Mucosa of rectum (tissue), 2 donors: Measurements from ENCODE around the gene FOSL1.

Experiments used
- H3K27ac ChIP-seq, 2 donors: one replicate each; pipeline ENCODE4 v1.7.0; 2013; ENCODE audit warnings: inconsistent platforms in 2 of 2, low read depth in 2 of 2, low read length in 2 of 2
- H3K27me3 ChIP-seq, 2 donors: one replicate each; pipeline ENCODE4 v1.7.0; 2013; ENCODE audit warnings: low read length in 2 of 2; ENCODE audit not compliant: control insufficient read depth in 2 of 2, insufficient read depth in 2 of 2
- H3K36me3 ChIP-seq, 2 donors: one replicate each; pipeline ENCODE4 v1.7.0; 2013; ENCODE audit warnings: low read length in 2 of 2; ENCODE audit not compliant: control insufficient read depth in 2 of 2, insufficient read depth in 2 of 2
- H3K4me1 ChIP-seq, 2 donors: one replicate each; pipeline ENCODE4 v1.7.0; 2013; ENCODE audit warnings: low read length in 2 of 2, mild to moderate bottlenecking in 1 of 2; ENCODE audit not compliant: control insufficient read depth in 2 of 2, insufficient read depth in 2 of 2
- H3K4me3 ChIP-seq, 2 donors: one replicate each; pipeline ENCODE4 v1.7.0; 2013; ENCODE audit warnings: low read length in 2 of 2
- H3K9ac ChIP-seq, 2 donors: one replicate each; pipeline ENCODE4 v1.7.0; 2013; ENCODE audit warnings: low read length in 2 of 2, low read depth in 1 of 2, mild to moderate bottlenecking in 1 of 2
- H3K9me3 ChIP-seq, 2 donors: one replicate each; pipeline ENCODE4 v1.7.0; 2013; ENCODE audit warnings: low read length in 2 of 2; ENCODE audit not compliant: control insufficient read depth in 2 of 2
- donor health status: healthy.
- donor health status: Normal muscosa, but diverticular disease.

FOSL1 gene

GRCh38 chr11:65937766-65938165 lies 37.6 kb upstream of the FOSL1 start:
- no peaks in the 10 kb centered on the region for H3K9me3 ChIP-seq
- no peaks in the 10 kb centered on the region for H3K36me3 ChIP-seq
- H3K9ac ChIP-seq = no peak overlapping the region
- H3K4me3 ChIP-seq = no peak overlapping the region
- peaks cover 3% of the 10 kb centered on the region in 2 donors for H3K27me3 ChIP-seq
- no peak overlapping the region for H3K27ac ChIP-seq
- no peaks in the 10 kb centered on the region for H3K4me1 ChIP-seq

- Histone ChIP-seq H3K9ac (no peak overlapping the region), H3K27ac (no peak overlapping the region), H3K9me3 (no peaks in the 10 kb centered on the region), H3K4me3 (no peak overlapping the region), H3K4me1 (no peaks in the 10 kb centered on the region), H3K36me3 (no peaks in the 10 kb centered on the region), H3K27me3 (no peaks in the 10 kb centered on the region)
Observed at GRCh38 chr11:65934014-65934413, 33.8 kb upstream of the FOSL1 start.

- H3K36me3 ChIP-seq = no peaks in the 10 kb centered on the region
- H3K9me3 ChIP-seq = no peaks in the 10 kb centered on the region
- no peak overlapping the region for H3K27ac ChIP-seq
- no peak overlapping the region for H3K9ac ChIP-seq
- no peak overlapping the region for H3K4me3 ChIP-seq
- no peaks in the 10 kb centered on the region for H3K27me3 ChIP-seq
- peaks cover 0 to 7% of the 10 kb centered on the region in 2 donors for H3K4me1 ChIP-seq
Observed at GRCh38 chr11:65932558-65932919, 32.4 kb upstream of the FOSL1 start.

- no peaks in the 10 kb centered on the region for H3K36me3 ChIP-seq
- H3K9me3 ChIP-seq = no peaks in the 10 kb centered on the region
- no peak overlapping the region for H3K27ac ChIP-seq
- no peaks in the 10 kb centered on the region for H3K27me3 ChIP-seq
- peaks cover 0 to 9% of the 10 kb centered on the region in 2 donors for H3K4me1 ChIP-seq
- H3K9ac ChIP-seq = no peak overlapping the region
- H3K4me3 ChIP-seq = no peak overlapping the region
Observed at GRCh38 chr11:65931773-65932557, 31.8 kb upstream of the FOSL1 start.

GRCh38 chr11:65928667-65929066 lies 28.5 kb upstream of the FOSL1 start:
- Histone ChIP-seq H3K27me3 (no peaks in the 10 kb centered on the region), H3K36me3 (no peaks in the 10 kb centered on the region), H3K9me3 (no peaks in the 10 kb centered on the region), H3K9ac (no peak overlapping the region), H3K4me3 (no peak overlapping the region), H3K4me1 (peaks cover 0 to 9% of the 10 kb centered on the region in 2 donors), H3K27ac (peak overlapping the region in 1 of 2 donors; percentile 6)

- Histone ChIP-seq H3K27ac (peak overlapping the region in 1 of 2 donors; percentile 87), H3K9ac (peak overlapping the region in 1 of 2 donors; percentile 38), H3K27me3 (no peaks in the 10 kb centered on the region)
Observed at GRCh38 chr11:65927904-65928397, 27.8 kb upstream of the FOSL1 start.

GRCh38 chr11:65925397-65925796 lies 25.2 kb upstream of the FOSL1 start:
- H3K27ac ChIP-seq = no peak overlapping the region
- H3K27me3 ChIP-seq = no peaks in the 10 kb centered on the region
- H3K4me3 ChIP-seq = no peak overlapping the region
- H3K36me3 ChIP-seq = peaks cover 8 to 10% of the 10 kb centered on the region in 2 donors
- H3K9ac ChIP-seq = no peak overlapping the region
- H3K9me3 ChIP-seq = no peaks in the 10 kb centered on the region
- H3K4me1 ChIP-seq = peaks cover 6 to 14% of the 10 kb centered on the region in 2 donors

More at GRCh38 chr11:65927904-65928397, 27.8 kb upstream of the FOSL1 start:
- H3K4me1 ChIP-seq = peaks cover 0 to 9% of the 10 kb centered on the region in 2 donors
- no peaks in the 10 kb centered on the region for H3K9me3 ChIP-seq
- H3K36me3 ChIP-seq = no peaks in the 10 kb centered on the region
- H3K4me3 ChIP-seq = peak overlapping the region; percentile 15 to 48

- Histone ChIP-seq H3K27ac (no peak overlapping the region), H3K4me1 (peaks cover 20% of the 10 kb centered on the region in 2 donors), H3K27me3 (no peaks in the 10 kb centered on the region), H3K9ac (no peak overlapping the region), H3K9me3 (no peaks in the 10 kb centered on the region), H3K4me3 (no peak overlapping the region), H3K36me3 (peaks cover 8 to 10% of the 10 kb centered on the region in 2 donors)
Observed at GRCh38 chr11:65922565-65922964, 22.4 kb upstream of the FOSL1 start.

GRCh38 chr11:65921876-65922275 lies 21.7 kb upstream of the FOSL1 start:
- Histone ChIP-seq H3K27ac (no peak overlapping the region), H3K4me1 (peaks cover 25 to 27% of the 10 kb centered on the region in 2 donors), H3K27me3 (no peaks in the 10 kb centered on the region), H3K36me3 (peaks cover 8 to 10% of the 10 kb centered on the region in 2 donors), H3K4me3 (no peak overlapping the region), H3K9me3 (no peaks in the 10 kb centered on the region), H3K9ac (no peak overlapping the region)

- Histone ChIP-seq H3K27ac (no peak overlapping the region), H3K27me3 (no peaks in the 10 kb centered on the region), H3K36me3 (peaks cover 8 to 10% of the 10 kb centered on the region in 2 donors), H3K4me1 (peaks cover 27 to 28% of the 10 kb centered on the region in 2 donors), H3K9ac (peak overlapping the region in 1 of 2 donors; percentile 24), H3K4me3 (no peak overlapping the region), H3K9me3 (no peaks in the 10 kb centered on the region)
Observed at GRCh38 chr11:65921033-65921555, 20.9 kb upstream of the FOSL1 start.
